Skeletal muscle tissue (tissue), 4 donors: Measurements from ENCODE around the gene PPP1R12B. TPM values are rescaled to one million over a fixed set of nuclear protein-coding genes. Genes with fewer than 3 reads are reported as not detected.
"Not testable (repeated sequence)": the region's sequence is repeated elsewhere in the genome, so short reads cannot be mapped to it uniquely, and the experiment has no call there.

ENCODE experiments used
- H3K27ac ChIP-seq: one replicate; pipeline ENCODE4 v1.7.0; 2013; ENCODE audit warnings: mild to moderate bottlenecking, low read depth, low read length, inconsistent platforms
- H3K27me3 ChIP-seq, 3 donors: one replicate each; pipeline ENCODE4 v1.7.0; 2013; ENCODE audit warnings: low read length in 3 of 3; ENCODE audit not compliant: control insufficient read depth in 3 of 3, insufficient read depth in 3 of 3
- H3K36me3 ChIP-seq, 3 donors: one replicate each; pipeline ENCODE4 v1.7.0; 2013; ENCODE audit warnings: low read length in 3 of 3; ENCODE audit not compliant: control insufficient read depth in 3 of 3, insufficient read depth in 3 of 3
- H3K4me1 ChIP-seq, 3 donors: one replicate each; pipeline ENCODE4 v1.7.0; 2013; ENCODE audit warnings: low read length in 3 of 3, mild to moderate bottlenecking in 3 of 3; ENCODE audit not compliant: control insufficient read depth in 3 of 3, insufficient read depth in 3 of 3
- H3K4me3 ChIP-seq, 3 donors: one replicate each; pipeline ENCODE4 v1.7.0; 2013; ENCODE audit warnings: low read length in 3 of 3
- H3K9ac ChIP-seq, 3 donors: one replicate each; pipeline ENCODE4 v1.7.0; 2013; ENCODE audit warnings: low read length in 3 of 3, mild to moderate bottlenecking in 3 of 3, moderate library complexity in 2 of 3, low read depth in 1 of 3
- H3K9me3 ChIP-seq, 3 donors: one replicate each; pipeline ENCODE4 v1.7.0; 2013; ENCODE audit warnings: low read length in 3 of 3; ENCODE audit not compliant: control insufficient read depth in 3 of 3
- total RNA-seq: library from RNA; depleted of rRNA; stranded (reverse); fragments of >200 nt; gene quantifications from one replicate; pipeline ENCODE4 v1.2.3, GENCODE V29; 2014
- donor health status: Osteomylitis.

PPP1R12B gene
- total RNA-seq, 1 donor from 2014 or later, result 73.6 TPM

GRCh38 chr1:202395831-202396230, 47.3 kb downstream of the PPP1R12B start:
- H3K9me3 ChIP-seq, H3K4me3 ChIP-seq, H3K9ac ChIP-seq, H3K36me3 ChIP-seq, H3K27ac ChIP-seq, H3K27me3 ChIP-seq: not testable (repeated sequence)
- peaks cover 13 to 18% (median 15%) of the 10 kb centered on the region in 3 donors for H3K4me1 ChIP-seq

- Histone ChIP-seq H3K27ac (no peak overlapping the region), H3K36me3 (no peaks in the 10 kb centered on the region), H3K9ac (no peak overlapping the region), H3K4me3 (no peak overlapping the region), H3K27me3 (no peaks in the 10 kb centered on the region), H3K4me1 (peaks cover 18 to 23% (median 22%) of the 10 kb centered on the region in 3 donors), H3K9me3 (no peaks in the 10 kb centered on the region)
These were observed 48.8 kb downstream of the PPP1R12B start for GRCh38 chr1:202397256-202397655.

GRCh38 chr1:202398439-202398838, 49.9 kb downstream of the PPP1R12B start:
- H3K4me3 ChIP-seq, H3K36me3 ChIP-seq, H3K27me3 ChIP-seq, H3K9ac ChIP-seq, H3K9me3 ChIP-seq: not testable (repeated sequence)
- H3K27ac ChIP-seq, result peak overlapping the region; percentile 51
- H3K4me1 ChIP-seq, result peaks cover 18 to 26% (median 23%) of the 10 kb centered on the region in 3 donors

GRCh38 chr1:202401771-202402170, 53.3 kb downstream of the PPP1R12B start:
- Histone ChIP-seq H3K4me1 (peaks cover 30 to 39% (median 34%) of the 10 kb centered on the region in 3 donors), H3K27ac (peak overlapping the region; percentile 83)
- not testable (repeated sequence) for H3K9ac ChIP-seq, H3K4me3 ChIP-seq, H3K27me3 ChIP-seq, H3K36me3 ChIP-seq, H3K9me3 ChIP-seq

GRCh38 chr1:202403381-202403780, 54.9 kb downstream of the PPP1R12B start:
- H3K4me3 ChIP-seq, result peak overlapping the region in 1 of 3 donors; percentile 38
- not testable (repeated sequence) for H3K9me3 ChIP-seq, H3K27me3 ChIP-seq, H3K36me3 ChIP-seq, H3K9ac ChIP-seq
- peaks cover 20 to 30% (median 22%) of the 10 kb centered on the region in 3 donors for H3K4me1 ChIP-seq
- peak overlapping the region; percentile 83 for H3K27ac ChIP-seq

GRCh38 chr1:202405928-202406327, 57.4 kb downstream of the PPP1R12B start:
- Histone ChIP-seq H3K36me3 (no peaks in the 10 kb centered on the region), H3K4me1 (peaks cover 24 to 34% (median 26%) of the 10 kb centered on the region in 3 donors), H3K9me3 (no peaks in the 10 kb centered on the region), H3K27me3 (no peaks in the 10 kb centered on the region), H3K27ac (peak overlapping the region; percentile 90), H3K4me3 (peak overlapping the region in 1 of 3 donors; percentile 22), H3K9ac (peak overlapping the region in 2 of 3 donors; percentile 40 to 45)

GRCh38 chr1:202406896-202407295, 58.4 kb downstream of the PPP1R12B start:
- Histone ChIP-seq H3K9ac (peak overlapping the region; percentile 13 to 45 (median 35)), H3K4me1 (peaks cover 21 to 35% (median 31%) of the 10 kb centered on the region in 3 donors), H3K4me3 (peak overlapping the region in 1 of 3 donors; percentile 3), H3K27ac (peak overlapping the region; percentile 90)
- H3K27me3 ChIP-seq, H3K36me3 ChIP-seq, H3K9me3 ChIP-seq: not testable (repeated sequence)

GRCh38 chr1:202407378-202407777, 58.9 kb downstream of the PPP1R12B start:
- Histone ChIP-seq H3K4me3 (peak overlapping the region in 1 of 3 donors; percentile 3), H3K27ac (peak overlapping the region; percentile 90), H3K9ac (peak overlapping the region; percentile 13 to 45 (median 35)), H3K4me1 (peaks cover 19 to 31% (median 28%) of the 10 kb centered on the region in 3 donors)
- H3K9me3 ChIP-seq, H3K27me3 ChIP-seq, H3K36me3 ChIP-seq: not testable (repeated sequence)

- H3K27ac ChIP-seq, result peak overlapping the region; percentile 88
These were observed 61.8 kb downstream of the PPP1R12B start for GRCh38 chr1:202410251-202410650.

GRCh38 chr1:202410854-202411357, 62.4 kb downstream of the PPP1R12B start:
- not testable (repeated sequence) for H3K36me3 ChIP-seq, H3K9me3 ChIP-seq, H3K27me3 ChIP-seq
- Histone ChIP-seq H3K4me3 (peak overlapping the region in 1 of 3 donors; percentile 55), H3K27ac (peak overlapping the region; percentile 88), H3K9ac (peak overlapping the region; percentile 52 to 81 (median 74)), H3K4me1 (peaks cover 6 to 18% (median 17%) of the 10 kb centered on the region in 3 donors)

More at GRCh38 chr1:202410251-202410650, 61.8 kb downstream of the PPP1R12B start:
- not testable (repeated sequence) for H3K36me3 ChIP-seq, H3K27me3 ChIP-seq, H3K9me3 ChIP-seq
- H3K4me1 ChIP-seq, result peaks cover 8 to 19% (median 19%) of the 10 kb centered on the region in 3 donors
- H3K9ac ChIP-seq, result peak overlapping the region; percentile 52 to 81 (median 74)
- peak overlapping the region in 1 of 3 donors; percentile 35 for H3K4me3 ChIP-seq
